K562 (cell line): ENCODE measurements around the gene ZKSCAN1. TPM values are rescaled to one million over a fixed set of nuclear protein-coding genes. Genes with fewer than 3 reads are reported as not detected.

Experiments used
- ADNP ChIP-seq: fragments of 200-800 bp; sonication (Bioruptor generic); IDR thresholded peaks from 2 replicates; pipeline ENCODE4 v1.6.1; 2016; ENCODE audit warnings: missing genetic modification characterization, missing compliant biosample characterization
- ARNT ChIP-seq, 2 experiments: fragments of 450-650 bp; IDR thresholded peaks; 2 replicates each; pipeline ENCODE4 v1.6.1; 2016; ENCODE audit warnings: mild to moderate bottlenecking in 1 of 2
- ATF7 ChIP-seq: fragments of 450-650 bp; IDR thresholded peaks from 2 replicates; pipeline ENCODE4 v1.7.1; 2014; ENCODE audit warnings: mild to moderate bottlenecking, moderate library complexity
- CBX1 ChIP-seq: sonication (generic); IDR thresholded peaks from 2 replicates; pipeline ENCODE4 v1.6.1; 2016; ENCODE audit warnings: antibody characterized with exemption, low read depth, mild to moderate bottlenecking
- E2F6 ChIP-seq, 2 experiments: IDR thresholded peaks; 2 replicates each; pipeline ENCODE4 v1.6.1; 2011; ENCODE audit warnings: borderline replicate concordance in 1 of 2, control low read depth in 1 of 2, low read depth in 1 of 2, low read length in 1 of 2, mild to moderate bottlenecking in 1 of 2, mixed read lengths in 1 of 2, moderate library complexity in 1 of 2; ENCODE audit not compliant: insufficient read depth in 1 of 2, insufficient read length in 1 of 2, poor library complexity in 1 of 2, severe bottlenecking in 1 of 2; ENCODE audit errors: extremely low read depth in 1 of 2
- JUN ChIP-seq, 2 experiments: sonication (generic) in 1 of 2; formaldehyde crosslinking in 1 of 2; IDR thresholded peaks; 2 replicates each; pipeline versions ENCODE4 v1.6.1 to v1.8.0; 2012 to 2022; ENCODE audit warnings: borderline replicate concordance in 2 of 2, mild to moderate bottlenecking in 2 of 2, improper control_type of control experiment in 1 of 2, low read depth in 1 of 2, low read length in 1 of 2, missing genetic modification reagents in 1 of 2
- KLF10 ChIP-seq: fragments of 250-450 bp; sonication (Bioruptor Pico); IDR thresholded peaks from 2 replicates; pipeline ENCODE4 v1.6.1; 2021; ENCODE audit warnings: matching md5 sums
- LEF1 ChIP-seq: fragments of 450-650 bp; IDR thresholded peaks from 2 replicates; pipeline ENCODE4 v1.6.1; 2016; ENCODE audit warnings: mild to moderate bottlenecking
- MIER1 ChIP-seq: fragments of 450-650 bp; IDR thresholded peaks from 2 replicates; pipeline ENCODE4 v1.6.1; 2016; ENCODE audit warnings: antibody characterized with exemption, mild to moderate bottlenecking, low read depth
- MTA1 ChIP-seq: fragments of 450-650 bp; IDR thresholded peaks from 2 replicates; pipeline ENCODE4 v1.6.1; 2017; ENCODE audit warnings: borderline replicate concordance
- MTA3 ChIP-seq: fragments of 450-650 bp; formaldehyde crosslinking; IDR thresholded peaks from 2 replicates; pipeline ENCODE4 v1.6.1; 2017; ENCODE audit warnings: mild to moderate bottlenecking, borderline replicate concordance
- MTF1 ChIP-seq: fragments of 250-450 bp; sonication (Bioruptor Pico); IDR thresholded peaks from 2 replicates; pipeline ENCODE4 v1.9.0; 2021; ENCODE audit warnings: moderate library complexity, mild to moderate bottlenecking, inconsistent platforms, borderline replicate concordance
- NFRKB ChIP-seq: fragments of 450-650 bp; IDR thresholded peaks from 2 replicates; pipeline ENCODE4 v1.6.1; 2016; ENCODE audit warnings: low read depth
- NR1H2 ChIP-seq: sonication (generic); formaldehyde crosslinking; IDR thresholded peaks from 2 replicates; pipeline ENCODE4 v1.4.0; 2020; ENCODE audit warnings: mild to moderate bottlenecking, missing genetic modification reagents
- NRF1 ChIP-seq, 2 experiments: fragments of 450-650 bp; IDR thresholded peaks in 1 of 2; conservative IDR thresholded peaks in 1 of 2; 2 replicates each; pipeline ENCODE4 v1.6.1; 2014; ENCODE audit warnings: mild to moderate bottlenecking in 2 of 2
- POLR2A ChIP-seq: fragments of 450-650 bp; conservative IDR thresholded peaks from 2 replicates; pipeline ENCODE4 v1.6.1; 2016
- POLR2B ChIP-seq: fragments of 450-650 bp; IDR thresholded peaks from 2 replicates; pipeline ENCODE4 v1.6.1; 2018; ENCODE audit warnings: low read depth; ENCODE audit not compliant: partially characterized antibody
- PYGO2 ChIP-seq: fragments of 450-650 bp; IDR thresholded peaks from 2 replicates; pipeline ENCODE4 v1.6.1; 2016; ENCODE audit warnings: mild to moderate bottlenecking, missing genetic modification characterization, moderate library complexity, missing compliant biosample characterization
- SMAD4 ChIP-seq: fragments of 250-450 bp; sonication (Bioruptor Pico); conservative IDR thresholded peaks from 2 replicates; pipeline ENCODE4 v1.8.0; 2021; ENCODE audit warnings: inconsistent platforms, mild to moderate bottlenecking, moderate library complexity
- SMARCE1 ChIP-seq: fragments of 450-650 bp; IDR thresholded peaks from 2 replicates; pipeline ENCODE4 v1.7.1; 2016; ENCODE audit warnings: mild to moderate bottlenecking
- SUPT5H ChIP-seq: fragments of 450-650 bp; IDR thresholded peaks from 2 replicates; pipeline ENCODE4 v1.6.1; 2016
- TRIM28 ChIP-seq: fragments of 450-650 bp; IDR thresholded peaks from 2 replicates; pipeline ENCODE4 v1.6.1; 2017
- XRCC3 ChIP-seq: fragments of 450-650 bp; IDR thresholded peaks from 2 replicates; pipeline ENCODE4 v1.6.1; 2017; ENCODE audit warnings: mild to moderate bottlenecking, moderate library complexity
- ZC3H11A ChIP-seq: IDR thresholded peaks from 2 replicates; pipeline ENCODE4 v1.6.1; 2012; ENCODE audit warnings: low read depth, low read length, improper control_type of control experiment
- ZEB2 ChIP-seq: fragments of 450-650 bp; IDR thresholded peaks from 2 replicates; pipeline ENCODE4 v1.6.1; 2016
- ZNF133 ChIP-seq: fragments of 250-450 bp; sonication (Bioruptor Pico); IDR thresholded peaks from 2 replicates; pipeline ENCODE4 v1.4.0; 2020; ENCODE audit warnings: mild to moderate bottlenecking
- ZNF280B ChIP-seq: fragments of 250-450 bp; sonication (Bioruptor Pico); IDR thresholded peaks from 2 replicates; pipeline ENCODE4 v1.5.1; 2021; ENCODE audit warnings: mild to moderate bottlenecking
- ZNF445 ChIP-seq: fragments of 250-450 bp; sonication (Bioruptor Pico); IDR thresholded peaks from 2 replicates; pipeline ENCODE4 v1.4.0; 2020; ENCODE audit warnings: low read depth, mild to moderate bottlenecking, moderate library complexity
- ZNF79 ChIP-seq: fragments of 250-450 bp; sonication (Bioruptor Pico); IDR thresholded peaks from 2 replicates; pipeline ENCODE4 v1.4.0; 2020; ENCODE audit warnings: low read depth, mild to moderate bottlenecking, moderate library complexity
- polyA plus RNA-seq, 8 experiments: library from polyadenylated mRNA; depleted of rRNA in 4 of 8; stranded (reverse) in 5 of 8; unstranded in 3 of 8; fragments of >200 nt; fragmentation: Nextera tagmentation in 2 of 8; fragmentation: Illumina TruSeq in 1 of 8; extraction: Ambion mirVana in 2 of 8; extraction: Trizol in 1 of 8; gene quantifications; 2 replicates each; pipeline versions ENCODE4 v1.2.1 to v1.2.3, GENCODE V29; 2011 to 2014; ENCODE audit warnings: inconsistent platforms in 1 of 8, missing spikeins in 1 of 8
- total RNA-seq, 7 experiments: library from RNA; depleted of rRNA in 6 of 7; stranded (reverse); fragments of >200 nt in 6 of 7; fragmentation: Illumina TruSeq in 2 of 7; extraction: Trizol in 2 of 7; gene quantifications; 2 replicates each; pipeline versions ENCODE4 v1.2.1 to v1.2.3, GENCODE V29; 2011 to 2021; ENCODE audit warnings: low replicate concordance in 1 of 7

The ZKSCAN1 gene
- total and polyA plus RNA-seq, 9 of the 15 experiments (the other 6 are each of a cell fraction or from before 2014, with no cell fraction given) = 5.3 to 43.0 (median 23.2) TPM

- TF ChIP-seq ZNF79 (CRISPR knock-in tag) (no peak), NR1H2 (CRISPR knock-in tag) (no peak), SUPT5H (peak; percentile 56; the same call in 1 of the 2 replicates), KLF10 (CRISPR knock-in tag) (no peak), POLR2A (peak; percentile 67), ZNF280B (CRISPR knock-in tag) (peak; percentile 47), ZC3H11A (0 out of 2 replicates have a peak, but pooled peaks have one; percentile 46), TRIM28 (peak; percentile 100), MTA3 (peak; percentile 74; the same call in 1 of the 2 replicates), POLR2B (peak; percentile 61), ZNF133 (CRISPR knock-in tag) (no peak), XRCC3 (peak; percentile 97), ARNT (IDR thresholded peaks at IDR 0.05) (peak in 1 of 2 experiments; percentile 63; a peak in 2 of 4 replicates), ATF7 (0 out of 2 replicates have a peak, but pooled peaks have one; percentile 36), NFRKB (peak; percentile 85; the same call in 1 of the 2 replicates), NRF1 (conservative IDR thresholded peaks at IDR 0.05 in 1 of 2, IDR thresholded peaks at IDR 0.05 in 1 of 2) (no peak), LEF1 (0 out of 2 replicates have a peak, but pooled peaks have one; percentile 39), SMAD4 (CRISPR knock-in tag) (no peak), SMARCE1 (no peak), ZEB2 (peak; percentile 80), PYGO2 (tag) (0 out of 2 replicates have a peak, but pooled peaks have one; percentile 41), JUN (IDR thresholded peaks at IDR 0.05; ENCODE audit: borderline replicate concordance, low read depth, low read length) (peak; percentile 35; the same call in 1 of the 2 replicates), JUN (CRISPR knock-in tag; IDR thresholded peaks at IDR 0.05; ENCODE audit: borderline replicate concordance) (no peak), ADNP (tag) (0 out of 2 replicates have a peak, but pooled peaks have one; percentile 43), ZNF445 (CRISPR knock-in tag) (peak; percentile 83), MTA1 (0 out of 2 replicates have a peak, but pooled peaks have one; percentile 26), CBX1 (peak; percentile 85; the same call in 1 of the 2 replicates), MIER1 (0 out of 2 replicates have a peak, but pooled peaks have one; percentile 22), E2F6 (IDR thresholded peaks at IDR 0.05; ENCODE audit: borderline replicate concordance in 1 of 2, extremely low read depth in 1 of 2, insufficient read depth in 1 of 2, insufficient read length in 1 of 2, low read depth in 1 of 2, low read length in 1 of 2, poor library complexity in 1 of 2, severe bottlenecking in 1 of 2) (peak in 1 of 2 experiments; percentile 42), MTF1 (CRISPR knock-in tag) (no peak)
These were observed 55.8 kb downstream of the ZKSCAN1 start (continued) for GRCh38 chr7:100071018-100071723.
